Dorsolateral prefrontal cortex (tissue), 118 donors: Measurements from ENCODE around the gene NSUN4. TPM values are rescaled to one million over a fixed set of nuclear protein-coding genes. Genes with fewer than 3 reads are reported as not detected.

Source experiments
- total RNA-seq, 120 experiments: library from RNA; stranded (reverse); gene quantifications; one replicate each; pipeline versions ENCODE4 v1.2.3 to v1.2.4, GENCODE V29; 2022

Gene NSUN4
- total RNA-seq, 120 experiments from 2014 or later = 18.8 to 38.8 (median 25.9) TPM

Other genes with a start within 250 kb of the NSUN4 start
- gene PIK3R3, start 208.2 kb upstream of the NSUN4 start, total RNA-seq = 10 to 100 TPM; 17.6 to 51.8 (median 34.2) TPM
- gene TSPAN1, start 165.7 kb upstream of the NSUN4 start, total RNA-seq = 1 to 10 TPM in 113 of 120 experiments, under 1 TPM in 7; 0.32 to 5.8 (median 2.6) TPM
- gene P3R3URF, start 164.3 kb upstream of the NSUN4 start, total RNA-seq = not detected
- 100 to 1,000 TPM in 32 of 120 experiments, 10 to 100 TPM in 88; 58.7 to 145 (median 92.1) TPM for gene POMGNT1, start 142.4 kb upstream of the NSUN4 start, total RNA-seq
- 10 to 100 TPM; 15.7 to 34.1 (median 24.1) TPM for gene LURAP1, start 137.5 kb upstream of the NSUN4 start, total RNA-seq
- 10 to 100 TPM in 1 of 120 experiments, 1 to 10 TPM in 118, under 1 TPM in 1; 0.89 to 10.5 (median 4.8) TPM for gene RAD54L, start 93.0 kb upstream of the NSUN4 start, total RNA-seq
- gene LRRC41, start 37.2 kb upstream of the NSUN4 start, total RNA-seq = 10 to 100 TPM; 42.8 to 67.4 (median 56.1) TPM
- 100 to 1,000 TPM; 114 to 365 (median 249) TPM for gene UQCRH, start 37.1 kb upstream of the NSUN4 start, total RNA-seq
- 100 to 1,000 TPM in 5 of 120 experiments, 10 to 100 TPM in 115; 42.0 to 138 (median 65.0) TPM for gene FAAH, start 53.5 kb downstream of the NSUN4 start, total RNA-seq
- not detected for gene DMBX1, start 149.0 kb downstream of the NSUN4 start, total RNA-seq
- 1 to 10 TPM in 76 of 120 experiments, under 1 TPM in 43, not detected in 1; 0.23 to 3.5 (median 1.2) TPM for gene KNCN, start 210.8 kb downstream of the NSUN4 start, total RNA-seq